Measurements from ENCODE around the gene DNM1L.
A peak's percentile ranks its signal among the peaks of the same experiment; 100 is the strongest.
"Not testable (repeated sequence)": the region's sequence is repeated elsewhere in the genome, so short reads cannot be mapped to it uniquely, and the experiment has no call there.

DNM1L gene

GRCh38 chr12:32698285-32698684, 19.2 kb downstream of the DNM1L start:
- DNase-seq, result no peak

- not testable (repeated sequence) for DNase-seq
Observed at GRCh38 chr12:32699437-32699836, 20.3 kb downstream of the DNM1L start.

DNA sequence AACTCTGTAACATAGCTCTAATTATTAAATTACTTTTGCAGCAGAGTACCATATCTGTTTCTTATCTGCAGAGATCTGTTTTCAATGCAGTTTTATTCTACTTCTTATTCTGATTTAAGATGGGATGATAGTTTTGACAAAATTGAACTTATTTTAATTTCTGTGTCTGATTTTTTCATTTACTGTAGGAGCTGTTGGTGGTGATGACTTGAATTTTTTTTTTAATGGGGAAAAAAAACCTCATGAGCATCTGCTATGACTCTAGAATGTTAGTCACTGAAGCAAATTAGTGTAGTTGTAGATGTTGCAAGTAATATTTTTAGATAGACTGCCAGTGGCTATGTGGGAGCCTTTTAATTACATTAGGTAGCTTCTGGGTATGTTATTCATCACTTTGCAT, 23.4 kb downstream of the DNM1L start:
- no peak for DNase-seq

DNA sequence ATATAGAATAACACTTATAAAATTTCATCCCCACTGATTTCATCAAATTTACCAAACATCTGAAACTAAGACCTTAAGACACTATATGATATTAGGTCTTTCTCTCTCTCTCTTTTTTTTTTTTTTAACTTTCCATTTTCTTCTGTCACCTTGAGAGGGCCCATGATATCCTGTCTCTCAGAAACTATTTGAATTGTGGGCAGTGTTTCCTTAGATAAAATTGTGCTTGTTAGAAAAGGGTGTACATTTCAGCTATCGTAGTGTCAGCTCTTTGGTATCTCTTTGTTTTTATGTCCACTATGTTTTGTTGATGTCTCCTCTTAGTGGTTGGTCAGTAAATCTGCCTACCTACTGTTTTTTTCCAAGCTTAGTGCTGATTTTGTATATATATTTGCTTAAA, 23.8 kb downstream of the DNM1L start:
- DNase-seq, result no peak

- DNase-seq, result no peak
Observed at GRCh38 chr12:32705783-32706182, 26.7 kb downstream of the DNM1L start.

DNA sequence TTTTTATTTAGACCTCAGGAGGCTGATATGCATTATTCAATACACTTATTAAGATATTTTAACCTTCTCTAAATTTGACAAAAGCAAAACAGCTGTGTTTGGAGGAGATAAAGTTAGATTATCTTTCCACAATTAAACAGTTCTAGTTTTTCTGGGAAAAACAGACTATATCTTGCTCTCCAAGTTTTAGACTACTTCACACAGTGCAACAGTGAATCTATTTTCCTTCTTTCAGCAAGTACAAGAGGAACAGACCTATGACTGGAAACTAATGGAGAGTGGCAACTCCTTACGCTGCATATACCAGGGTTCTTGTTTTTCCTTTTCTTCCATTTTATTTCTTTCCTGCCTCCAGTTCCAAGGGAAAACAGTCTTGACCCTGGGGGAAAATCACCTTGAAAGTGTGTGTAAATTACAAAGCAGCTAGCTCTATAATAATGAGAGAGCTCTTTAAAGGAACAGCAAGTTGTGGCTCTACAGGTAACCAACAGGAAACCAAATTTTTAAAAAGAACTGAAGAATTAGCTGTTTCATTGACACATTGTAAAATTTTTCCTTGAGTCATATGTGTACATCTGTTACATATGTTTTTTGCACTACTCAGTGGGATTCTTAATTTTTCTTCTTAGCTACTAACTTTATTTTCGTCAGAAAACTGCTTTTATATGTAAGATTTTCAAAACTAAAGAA, 27.4 kb downstream of the DNM1L start:
- DNase-seq, result no peak

GRCh38 chr12:32708926-32709325, 29.8 kb downstream of the DNM1L start:
- no peak for DNase-seq

DNA sequence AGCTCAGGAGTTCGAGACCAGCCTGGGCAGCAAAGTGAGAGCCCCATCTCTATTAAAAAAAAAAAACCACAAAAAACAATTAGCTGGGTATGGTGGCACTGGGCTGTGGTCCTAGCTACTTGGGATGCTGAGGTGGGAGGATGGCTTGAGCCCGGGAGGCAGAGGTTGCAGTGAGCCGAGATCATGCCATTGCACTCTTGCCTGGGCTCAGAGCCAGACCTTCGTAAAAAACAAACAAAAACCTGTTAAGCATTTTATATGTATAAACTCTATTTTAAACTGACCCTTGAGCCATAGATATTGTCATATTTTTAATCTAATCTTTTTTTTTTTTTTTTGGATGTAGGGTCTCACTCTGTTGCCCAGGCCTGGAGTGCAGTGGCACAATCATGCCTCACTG, 35.7 kb downstream of the DNM1L start:
- DNase-seq, result no peak

DNA sequence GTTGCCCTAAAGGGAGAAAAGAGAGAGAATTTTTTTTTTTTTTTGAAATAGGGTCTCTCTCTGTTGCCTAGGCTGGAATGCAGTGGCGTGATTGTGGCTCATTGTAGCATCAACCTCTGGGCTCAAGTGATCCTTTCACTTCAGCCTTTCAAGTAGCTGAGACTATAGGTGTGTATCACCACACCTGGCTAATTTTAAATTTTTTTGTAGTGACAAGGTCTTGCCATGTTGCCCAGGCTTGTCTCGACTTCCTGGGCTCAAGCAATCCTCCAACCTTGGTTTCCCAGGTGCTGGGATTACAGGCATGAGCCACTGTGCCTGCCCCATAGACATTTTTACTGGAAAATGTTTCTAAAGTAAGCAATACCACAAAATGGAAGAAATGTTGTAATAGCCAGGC, 39.8 kb downstream of the DNM1L start:
- DNase-seq, result no peak

GRCh38 chr12:32725308-32725707, 46.2 kb downstream of the DNM1L start:
- not testable (repeated sequence) for DNase-seq

DNA sequence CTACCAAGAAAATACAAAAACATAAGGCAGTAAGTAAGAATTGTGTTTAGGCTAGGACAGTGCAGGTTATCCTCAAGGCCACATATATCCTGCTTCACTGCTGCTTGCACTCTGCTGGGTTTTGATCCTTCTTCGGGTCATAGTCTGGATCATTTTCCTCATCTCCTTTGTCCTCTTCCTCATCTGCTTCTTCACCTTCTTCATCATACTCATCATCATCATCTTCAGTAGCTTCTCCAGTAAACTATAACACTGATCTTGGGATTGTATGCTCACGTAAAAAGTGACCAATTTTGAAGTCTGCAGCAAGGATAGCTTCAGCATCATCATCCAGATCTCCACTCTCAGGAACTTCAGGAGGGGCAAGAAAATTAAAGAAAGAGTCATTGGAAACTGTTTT, 47.2 kb downstream of the DNM1L start:
- no peak for DNase-seq

- DNase-seq, result no peak
Observed at GRCh38 chr12:32727237-32727636, 48.1 kb downstream of the DNM1L start.

DNA sequence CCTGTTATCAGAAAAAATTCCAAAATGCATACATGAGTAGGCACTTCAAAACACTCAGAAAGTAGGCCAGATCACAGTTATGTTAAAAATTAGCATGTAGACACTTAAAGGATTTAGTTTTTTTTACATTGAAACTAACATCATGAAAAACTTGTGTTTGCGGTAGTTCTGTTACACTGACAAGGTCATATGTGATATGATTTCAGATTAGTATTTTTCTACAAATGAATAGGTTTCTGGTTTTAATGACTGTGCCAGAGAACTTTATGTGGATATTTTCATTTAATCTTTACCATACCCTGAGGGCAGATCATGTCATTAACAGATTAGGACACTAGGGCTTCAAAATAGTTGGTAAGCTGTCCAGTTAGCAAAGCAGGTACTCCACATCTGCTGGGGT, 55.9 kb downstream of the DNM1L start:
- no peak for DNase-seq

DNA sequence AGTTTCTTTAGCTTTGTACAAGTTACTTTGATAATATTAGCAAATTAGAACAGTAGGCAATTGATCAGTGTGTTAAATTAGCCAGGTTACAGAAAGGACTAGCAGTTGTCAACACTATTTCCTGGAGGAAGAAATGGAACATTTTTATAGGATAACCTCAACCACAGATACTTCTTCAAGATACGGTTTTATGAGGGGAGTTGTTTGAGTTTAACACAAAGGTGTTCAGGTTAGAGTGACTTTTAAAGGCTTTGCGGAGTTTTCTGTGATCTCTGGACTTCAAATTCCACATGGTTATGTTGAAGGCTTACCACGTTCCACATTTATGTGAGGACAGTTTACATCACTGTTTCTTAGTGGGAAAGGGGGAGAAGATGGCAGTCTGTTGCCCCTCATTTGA, 57.3 kb downstream of the DNM1L start:
- no peak for DNase-seq

DNA sequence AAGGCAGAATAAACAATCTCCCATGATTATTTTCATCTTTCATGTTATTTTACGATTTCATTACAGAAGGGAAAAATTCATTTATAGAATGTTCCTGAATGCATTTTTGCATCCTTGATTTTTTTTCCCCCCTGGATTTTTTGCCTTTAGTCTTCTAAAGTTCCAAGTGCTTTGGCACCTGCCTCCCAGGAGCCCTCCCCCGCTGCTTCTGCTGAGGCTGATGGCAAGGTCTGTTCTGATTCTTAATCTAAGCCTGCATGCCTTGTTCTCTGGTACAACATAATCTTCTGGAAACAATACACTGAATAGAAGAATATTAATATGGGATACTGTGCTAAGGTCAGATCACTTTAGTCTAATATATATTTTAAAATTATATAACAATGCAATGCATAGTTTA, 58.6 kb downstream of the DNM1L start:
- DNase-seq, result no peak

DNA sequence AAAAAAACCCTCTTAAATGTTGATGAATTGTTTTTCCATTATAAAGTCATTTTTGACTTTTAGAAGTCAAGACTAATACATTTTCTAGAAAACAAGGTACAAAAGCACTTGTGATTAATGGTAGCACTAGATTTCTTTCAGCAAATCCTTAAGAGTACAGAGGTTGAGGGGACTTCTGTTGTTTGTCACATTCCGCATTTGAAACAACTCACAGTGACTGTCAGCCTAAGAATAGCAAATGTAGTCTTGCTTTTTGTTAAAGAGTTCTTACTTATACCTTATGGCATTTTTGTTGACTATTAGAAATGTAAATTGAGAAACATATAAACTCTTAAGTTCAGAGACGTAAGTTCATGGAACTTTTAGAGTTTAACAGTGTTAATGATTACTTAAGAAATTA, 60.2 kb downstream of the DNM1L start:
- no peak for DNase-seq

- no peak for DNase-seq
Observed at GRCh38 chr12:32742133-32742532, 63.0 kb downstream of the DNM1L start.

DNA sequence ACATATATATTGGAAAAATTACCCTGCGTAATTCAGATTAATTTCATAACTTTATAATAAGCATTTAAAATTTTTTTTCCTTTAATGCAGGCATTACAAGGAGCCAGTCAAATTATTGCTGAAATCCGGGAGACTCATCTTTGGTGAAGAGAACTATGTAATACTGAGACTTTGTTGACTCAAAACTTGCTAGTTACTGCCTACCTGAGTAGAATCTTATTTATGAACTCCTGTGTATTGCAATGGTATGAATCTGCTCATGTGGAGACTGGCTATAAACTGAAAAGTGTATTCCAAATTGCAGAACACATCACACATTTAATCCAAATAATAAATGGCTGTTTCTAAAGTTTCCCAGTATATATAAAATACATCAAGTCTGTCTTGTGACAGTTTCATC, 64.2 kb downstream of the DNM1L start:
- no peak for DNase-seq

DNA sequence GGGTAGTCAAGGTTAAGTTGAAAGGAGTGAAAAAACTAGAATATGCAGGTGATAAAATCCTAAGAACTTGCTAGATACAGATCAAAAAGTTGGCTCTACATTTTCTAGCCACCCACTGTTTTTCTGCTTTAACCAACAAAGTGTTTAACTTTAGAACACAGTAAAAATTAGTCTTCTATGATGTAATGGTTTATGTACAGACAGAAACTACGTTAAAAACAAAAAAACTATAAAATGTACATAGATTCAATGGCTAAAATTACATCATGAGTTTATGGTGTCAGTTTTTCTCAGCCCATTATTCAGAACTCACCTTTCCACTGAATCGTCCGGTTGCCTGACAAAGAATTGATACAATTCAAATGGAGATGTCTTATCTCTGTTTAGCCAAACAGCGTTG, 74.5 kb downstream of the DNM1L start:
- no peak for DNase-seq

DNA sequence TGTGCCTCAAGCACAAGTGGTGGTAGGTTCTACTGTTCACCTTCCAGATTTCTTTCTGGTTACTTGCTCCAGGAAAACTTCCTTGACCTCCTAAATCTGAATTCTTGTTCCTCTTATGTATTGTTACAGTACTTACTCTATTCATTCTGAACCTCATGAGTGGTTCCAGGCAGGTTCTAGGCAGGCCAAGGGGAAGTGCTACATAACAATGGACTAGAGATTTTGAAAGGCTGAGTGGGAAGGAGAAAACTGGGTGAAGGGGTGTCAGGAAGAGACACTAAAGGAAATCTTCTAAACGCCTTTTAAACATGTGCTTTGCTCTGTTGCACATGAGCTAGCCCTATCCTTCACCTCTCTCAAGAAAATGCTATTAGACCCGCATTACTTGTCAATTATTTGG, 75.0 kb downstream of the DNM1L start:
- no peak for DNase-seq

- DNase-seq, result peak; percentile 74
Observed at GRCh38 chr12:32755051-32755653, 76.1 kb downstream of the DNM1L start.

DNA sequence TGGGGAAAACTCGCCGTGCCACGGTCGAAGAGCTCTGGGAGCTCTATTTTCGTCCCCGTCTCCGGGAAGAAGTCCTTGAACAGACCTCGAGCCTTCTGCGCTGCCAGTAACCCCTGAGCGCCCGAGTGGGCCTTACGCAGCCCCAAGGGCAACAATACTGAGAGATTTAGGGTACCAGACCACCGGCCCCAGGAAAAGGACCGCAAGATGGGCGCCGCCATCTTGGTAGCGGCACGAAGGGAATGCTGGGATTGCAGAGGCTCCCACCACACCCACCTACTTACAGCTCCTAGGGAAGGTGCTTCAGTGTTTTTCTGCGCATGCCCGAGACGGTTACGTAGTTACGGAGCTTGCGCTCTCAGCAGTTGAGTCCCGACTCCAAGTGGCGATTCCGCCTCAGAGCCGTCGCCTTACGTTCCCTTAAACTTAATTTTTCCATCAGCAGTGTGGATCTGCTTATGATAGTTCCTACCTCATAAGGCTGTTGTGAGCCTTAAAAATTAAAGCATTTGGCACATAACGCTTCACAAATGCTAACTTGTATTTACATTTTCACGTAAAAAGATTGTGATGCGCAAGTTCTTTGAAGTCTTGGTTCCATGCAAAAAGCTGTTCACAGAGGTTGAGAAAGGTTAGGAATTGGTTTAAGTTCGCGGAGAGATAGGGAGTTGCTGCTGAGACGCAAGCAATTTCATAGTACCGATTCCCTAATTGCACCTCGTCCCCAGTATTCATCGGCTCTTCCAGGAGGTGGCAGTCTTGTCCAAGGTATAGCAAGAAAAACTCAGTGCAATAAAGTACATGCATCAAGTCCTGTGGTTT, 76.8 kb downstream of the DNM1L start, which contains the start of gene YARS2:
Gene YARS2, minus strand, starts transcription at position 244 of the 822 bp plus-strand sequence. Its CDS starts 23 bp downstream, at position 221.
- peak; percentile 96 for DNase-seq

- DNase-seq, result no peak
Observed at GRCh38 chr12:32756476-32757066, 77.5 kb downstream of the DNM1L start.

DNA sequence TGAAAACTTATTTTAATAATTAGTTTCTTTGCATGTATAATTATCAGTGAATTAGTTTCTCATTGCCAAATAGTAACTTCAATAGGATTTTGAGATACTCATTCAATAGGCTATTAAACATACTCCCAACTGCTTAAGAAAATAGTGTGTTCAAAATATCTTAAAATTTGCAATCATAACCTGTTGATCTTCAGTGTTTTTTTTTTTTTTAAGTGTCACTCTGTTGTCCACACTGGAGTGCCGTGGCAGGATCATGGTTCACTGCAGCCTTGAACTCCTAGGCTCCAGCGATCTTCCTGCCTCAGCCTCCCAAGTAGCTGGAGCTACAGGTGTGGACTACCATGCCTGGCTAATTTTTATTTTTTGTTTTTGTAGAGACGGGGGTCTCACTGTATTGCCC, 78.1 kb downstream of the DNM1L start:
- no peak for DNase-seq
